HEK293 (cell line): ENCODE measurements around the gene TECPR2.

ENCODE experiments used
- BCL6B ChIP-seq: fragments of 450-650 bp; formaldehyde crosslinking; IDR thresholded peaks from 2 replicates; pipeline ENCODE4 v1.5.1; 2017; ENCODE audit warnings: missing biosample characterization, missing genetic modification characterization
- KLF17 ChIP-seq: fragments of 450-650 bp; formaldehyde crosslinking; IDR thresholded peaks from 2 replicates; pipeline ENCODE4 v1.5.1; 2016; ENCODE audit warnings: missing biosample characterization, missing genetic modification characterization
- MYNN ChIP-seq: fragments of 450-650 bp; formaldehyde crosslinking; IDR thresholded peaks from 2 replicates; pipeline ENCODE4 v1.5.1; 2016; ENCODE audit warnings: missing biosample characterization, missing genetic modification characterization, borderline replicate concordance
- PBX3 ChIP-seq: sonication (generic); formaldehyde crosslinking; IDR thresholded peaks from 2 replicates; pipeline ENCODE4 v1.8.1; 2022; ENCODE audit warnings: mild to moderate bottlenecking, moderate library complexity, missing genetic modification reagents
- ZBTB26 ChIP-seq: fragments of 450-650 bp; formaldehyde crosslinking; optimal IDR thresholded peaks from 2 replicates; pipeline ENCODE3; 2016; ENCODE audit warnings: missing biosample characterization, mild to moderate bottlenecking, missing genetic modification characterization
- ZBTB44 ChIP-seq: fragments of 450-650 bp; IDR thresholded peaks from 2 replicates; pipeline ENCODE4 v1.5.1; 2018; ENCODE audit warnings: missing biosample characterization, mild to moderate bottlenecking, missing genetic modification characterization
- ZNF132 ChIP-seq: fragments of 450-650 bp; formaldehyde crosslinking; IDR thresholded peaks from 2 replicates; pipeline ENCODE4 v1.5.1; 2017; ENCODE audit warnings: missing biosample characterization, missing genetic modification characterization, borderline replicate concordance
- ZNF133 ChIP-seq: fragments of 450-650 bp; formaldehyde crosslinking; IDR thresholded peaks from 2 replicates; pipeline ENCODE4 v1.5.1; 2016; ENCODE audit warnings: missing biosample characterization, missing genetic modification characterization
- ZNF175 ChIP-seq: fragments of 450-650 bp; formaldehyde crosslinking; IDR thresholded peaks from 2 replicates; pipeline ENCODE4 v1.5.1; 2016; ENCODE audit warnings: missing biosample characterization, missing genetic modification characterization
- ZNF18 ChIP-seq: fragments of 450-650 bp; formaldehyde crosslinking; IDR thresholded peaks from 2 replicates; pipeline ENCODE4 v1.5.1; 2016; ENCODE audit warnings: missing biosample characterization, missing genetic modification characterization
- ZNF292 ChIP-seq: fragments of 450-650 bp; formaldehyde crosslinking; IDR thresholded peaks from 2 replicates; pipeline ENCODE4 v1.5.1; 2016; ENCODE audit warnings: low read depth, missing biosample characterization, missing genetic modification characterization, borderline replicate concordance
- ZNF302 ChIP-seq: fragments of 450-650 bp; formaldehyde crosslinking; IDR thresholded peaks from 2 replicates; pipeline ENCODE4 v1.5.1; 2016; ENCODE audit warnings: missing biosample characterization, missing genetic modification characterization, low read depth
- ZNF311 ChIP-seq: fragments of 450-650 bp; formaldehyde crosslinking; IDR thresholded peaks from 2 replicates; pipeline ENCODE4 v1.5.1; 2017; ENCODE audit warnings: missing biosample characterization, missing genetic modification characterization, borderline replicate concordance
- ZNF37A ChIP-seq: fragments of 450-650 bp; IDR thresholded peaks from 2 replicates; pipeline ENCODE4 v1.5.1; 2018; ENCODE audit warnings: missing biosample characterization, missing genetic modification characterization
- ZNF404 ChIP-seq: fragments of 450-650 bp; formaldehyde crosslinking; IDR thresholded peaks from 2 replicates; pipeline ENCODE4 v1.5.1; 2017; ENCODE audit warnings: missing biosample characterization, missing genetic modification characterization
- ZNF449 ChIP-seq: fragments of 450-650 bp; formaldehyde crosslinking; IDR thresholded peaks from 2 replicates; pipeline ENCODE4 v1.5.1; 2017; ENCODE audit warnings: missing biosample characterization, mild to moderate bottlenecking, missing genetic modification characterization, moderate library complexity
- ZNF548 ChIP-seq: fragments of 450-650 bp; formaldehyde crosslinking; IDR thresholded peaks from 2 replicates; pipeline ENCODE4 v1.5.1; 2016; ENCODE audit warnings: missing biosample characterization, missing genetic modification characterization
- ZNF571 ChIP-seq: fragments of 450-650 bp; formaldehyde crosslinking; IDR thresholded peaks from 2 replicates; pipeline ENCODE4 v1.5.0; 2017; ENCODE audit warnings: missing biosample characterization, missing genetic modification characterization
- ZNF639 ChIP-seq: fragments of 450-650 bp; formaldehyde crosslinking; IDR thresholded peaks from 2 replicates; pipeline ENCODE4 v1.5.1; 2016; ENCODE audit warnings: missing biosample characterization, missing genetic modification characterization
- ZNF837 ChIP-seq: fragments of 450-650 bp; formaldehyde crosslinking; IDR thresholded peaks from 2 replicates; pipeline ENCODE4 v1.5.1; 2016; ENCODE audit warnings: missing biosample characterization, missing genetic modification characterization
- ZNF843 ChIP-seq: fragments of 450-650 bp; formaldehyde crosslinking; IDR thresholded peaks from 2 replicates; pipeline ENCODE4 v1.5.1; 2016; ENCODE audit warnings: missing biosample characterization, missing genetic modification characterization
- ZSCAN5A ChIP-seq: fragments of 450-650 bp; formaldehyde crosslinking; IDR thresholded peaks from 2 replicates; pipeline ENCODE4 v1.5.1; 2016; ENCODE audit warnings: missing biosample characterization, missing genetic modification characterization

TECPR2 gene

GRCh38 chr14:102524451-102525218 lies 161.9 kb downstream of the TECPR2 start (continued):
- TF ChIP-seq ZNF132 (no peak), ZBTB44 (tag by site-specific recombination) (0 out of 2 replicates have a peak, but pooled peaks have one; percentile 25), KLF17 (tag by site-specific recombination) (peak; percentile 85), PBX3 (no peak), ZSCAN5A (tag by site-specific recombination) (no peak), ZNF843 (no peak), ZNF837 (tag by site-specific recombination) (no peak), ZBTB26 (peak; percentile 29), ZNF449 (peak; percentile 82; the same call in 1 of the 2 replicates), ZNF292 (tag by site-specific recombination) (no peak), ZNF302 (tag by site-specific recombination) (no peak), ZNF37A (tag by site-specific recombination) (no peak), ZNF404 (tag by site-specific recombination) (no peak), ZNF311 (tag by site-specific recombination) (no peak), ZNF548 (tag by site-specific recombination) (no peak), ZNF639 (tag by site-specific recombination) (0 out of 2 replicates have a peak, but pooled peaks have one; percentile 12), ZNF18 (tag by site-specific recombination) (no peak), ZNF571 (tag by site-specific recombination) (no peak), MYNN (no peak), ZNF133 (no peak), BCL6B (no peak), ZNF175 (no peak)
